Calu3 (cell line): Measurements from ENCODE around the gene C20orf96. TPM values are rescaled to one million over a fixed set of nuclear protein-coding genes. Genes with fewer than 3 reads are reported as not detected.

Experiments
- BruUV-seq: library from RNA; stranded (reverse); fragments of 400-500 nt; replicated peaks from 2 replicates; lab custom pipeline; 2021; lab: Mats Ljungman, UMichigan
- CTCF ChIA-PET: fragments of 300-600 bp; sonication (Branson Sonifier 250); formaldehyde crosslinking; loops from one replicate; lab custom pipeline; 2022; ENCODE audit warnings: antibody characterized with exemption; lab: Charles Lee
- DNase-seq: peaks from one replicate; pipeline ENCODE4 v3.0.0; 2022
- H3K27ac Mint-ChIP-seq: one replicate; pipeline ENCODE4 v1.8.0; 2022; ENCODE audit warnings: mixed read lengths; ENCODE audit not compliant: unreplicated experiment
- H3K27me3 Mint-ChIP-seq: one replicate; pipeline ENCODE4 v1.8.0; 2022; ENCODE audit warnings: mixed read lengths; ENCODE audit not compliant: unreplicated experiment
- H3K36me3 Mint-ChIP-seq: one replicate; pipeline ENCODE4 v1.8.0; 2022; ENCODE audit warnings: mild to moderate bottlenecking, moderate library complexity, mixed read lengths; ENCODE audit not compliant: insufficient read depth, unreplicated experiment
- H3K4me1 Mint-ChIP-seq: one replicate; pipeline ENCODE4 v1.8.0; 2022; ENCODE audit warnings: mild to moderate bottlenecking, low read depth, mixed read lengths; ENCODE audit not compliant: unreplicated experiment
- H3K4me3 Mint-ChIP-seq: one replicate; pipeline ENCODE4 v1.8.0; 2022; ENCODE audit warnings: mild to moderate bottlenecking, low read depth, moderate library complexity, mixed read lengths; ENCODE audit not compliant: unreplicated experiment
- H3K9me3 Mint-ChIP-seq: one replicate; pipeline ENCODE4 v1.8.0; 2022; ENCODE audit warnings: low read depth, mixed read lengths; ENCODE audit not compliant: unreplicated experiment
- CTCF ChIP-seq: fragments of 200-600 bp; IDR thresholded peaks from one replicate; pipeline ENCODE4 v1.8.0; 2022; ENCODE audit warnings: antibody characterized with exemption; ENCODE audit not compliant: unreplicated experiment
- intact Hi-C: fragments of 100-400 bp; cut with micrococcal nuclease; formaldehyde crosslinking; loops from one replicate; pipeline ENCODE4 v1.10.0; 2022; ENCODE audit not compliant: unreplicated experiment
- total RNA-seq: library from RNA; stranded (reverse); gene quantifications from 2 replicates; pipeline ENCODE4 v1.2.3, GENCODE V29; 2022

C20orf96 gene
- total RNA-seq, 1 experiment from 2014 or later = 7.3 TPM

GRCh38 chr20:324177-325044, 33.9 kb upstream of the C20orf96 start:
- DNase-seq = peak; percentile 93
- H3K36me3 Mint-ChIP-seq = peaks cover 49% of the 10 kb centered on the region
- H3K4me1 Mint-ChIP-seq = peaks cover 2% of the 10 kb centered on the region
- H3K27ac Mint-ChIP-seq = peak overlapping the region; percentile 62
- CTCF ChIA-PET = interaction anchor here (0.8 to 0.9 kb wide), 2 partner anchors 26 to 107 kb away, joined by 3 read pairs; no protein-coding TSS in a partner anchor
- H3K4me3 Mint-ChIP-seq = peak overlapping the region; percentile 74
- intact Hi-C loops = loop anchor here (1.0 kb wide), 1 partner anchor 26 kb away; no protein-coding TSS in a partner anchor
- BruUV-seq = TSS peak; percentile 95
- H3K9me3 Mint-ChIP-seq = no peaks in the 10 kb centered on the region
- no peaks in the 10 kb centered on the region for H3K27me3 Mint-ChIP-seq
- no peak for TF ChIP-seq CTCF

- Mint-ChIP-seq H3K36me3 (peaks cover 3% of the 10 kb centered on the region), H3K4me1 (peaks cover 8% of the 10 kb centered on the region), H3K4me3 (no peak overlapping the region), H3K27me3 (no peaks in the 10 kb centered on the region), H3K9me3 (peaks cover 2% of the 10 kb centered on the region), H3K27ac (no peak overlapping the region)
- no TSS peak for BruUV-seq
- CTCF ChIA-PET = no interaction called here
- intact Hi-C loops = no loop called here
- DNase-seq = no peak
- no peak for TF ChIP-seq CTCF
Observed at GRCh38 chr20:316316-317068, 25.9 kb upstream of the C20orf96 start.

GRCh38 chr20:313948-314347, 23.4 kb upstream of the C20orf96 start:
- DNase-seq = no peak
- Mint-ChIP-seq H3K9me3 (peaks cover 2% of the 10 kb centered on the region), H3K4me1 (peaks cover 8% of the 10 kb centered on the region), H3K27me3 (no peaks in the 10 kb centered on the region), H3K36me3 (peaks cover 5% of the 10 kb centered on the region), H3K4me3 (no peak overlapping the region), H3K27ac (no peak overlapping the region)
- BruUV-seq = no TSS peak
- CTCF ChIA-PET = no interaction called here
- TF ChIP-seq CTCF = no peak
- intact Hi-C loops = no loop called here

GRCh38 chr20:313402-313801, 22.9 kb upstream of the C20orf96 start:
- TF ChIP-seq CTCF = no peak
- H3K9me3 Mint-ChIP-seq = peaks cover 2% of the 10 kb centered on the region
- H3K27me3 Mint-ChIP-seq = no peaks in the 10 kb centered on the region
- no peak overlapping the region for H3K4me3 Mint-ChIP-seq
- CTCF ChIA-PET = no interaction called here
- intact Hi-C loops = no loop called here
- BruUV-seq = no TSS peak
- no peak overlapping the region for H3K27ac Mint-ChIP-seq
- peaks cover 5% of the 10 kb centered on the region for H3K36me3 Mint-ChIP-seq
- DNase-seq = no peak
- H3K4me1 Mint-ChIP-seq = peaks cover 14% of the 10 kb centered on the region
